PC-3 (cell line): ENCODE results near the gene DDX47. TPM values are rescaled to one million over a fixed set of nuclear protein-coding genes. Genes with fewer than 3 reads are reported as not detected.

Source experiments
- ATAC-seq: fragments of 200-7000 bp; cut with Tn5 transposase; 2 replicates; pipeline ENCODE4 v1.9.1; 2020; ENCODE audit warnings: mild to moderate bottlenecking, moderate library complexity
- BruUV-seq: library from RNA; stranded (reverse); fragments of 400-500 nt; replicated peaks from 2 replicates; lab custom pipeline; 2021; lab: Mats Ljungman, UMichigan
- CTCF ChIA-PET: fragments of 300-600 bp; sonication (Branson Sonifier 250); formaldehyde crosslinking; loops from one replicate; lab custom pipeline; 2022; ENCODE audit warnings: antibody characterized with exemption; lab: Charles Lee
- POLR2A ChIA-PET: fragments of 300-600 bp; sonication (Branson Sonifier 250); formaldehyde crosslinking; loops from one replicate; lab custom pipeline; 2022; ENCODE audit warnings: antibody characterized with exemption; ENCODE audit not compliant: unreplicated experiment; lab: Charles Lee
- DNase-seq: peaks from one replicate; pipeline ENCODE4 v3.0.0-alpha.2; 2015
- H2AFZ ChIP-seq: fragments of 300-600 bp; sonication (generic); 2 replicates; pipeline ENCODE4 v1.6.0; 2016; ENCODE audit warnings: antibody characterized with exemption, low read length
- H3F3A ChIP-seq: fragments of 300-600 bp; sonication (generic); one replicate; pipeline ENCODE4 v1.6.0; 2017; ENCODE audit warnings: antibody characterized with exemption, low read length, control low read depth, mild to moderate bottlenecking; ENCODE audit not compliant: unreplicated experiment
- H3K27ac ChIP-seq: fragments of 300-600 bp; sonication (generic); 2 replicates; pipeline ENCODE4 v1.5.1; 2016; ENCODE audit warnings: mild to moderate bottlenecking, low read length
- H3K27me3 ChIP-seq: fragments of 300-600 bp; sonication (generic); 2 replicates; pipeline ENCODE4 v1.6.1; 2016; ENCODE audit warnings: low read length, mixed read lengths
- H3K36me3 ChIP-seq: fragments of 300-600 bp; sonication (generic); 2 replicates; pipeline ENCODE4 v1.6.1; 2016; ENCODE audit warnings: low read depth, mixed run types, low read length, mixed read lengths
- H3K4me1 ChIP-seq: fragments of 300-600 bp; sonication (generic); 2 replicates; pipeline ENCODE4 v1.5.1; 2016; ENCODE audit warnings: low read length; ENCODE audit not compliant: insufficient read depth
- H3K4me2 ChIP-seq: fragments of 300-600 bp; sonication (generic); 2 replicates; pipeline ENCODE4 v1.6.0; 2016; ENCODE audit warnings: low read length
- H3K4me3 ChIP-seq: fragments of 300-600 bp; sonication (generic); 2 replicates; pipeline ENCODE4 v1.5.1; 2016; ENCODE audit warnings: mild to moderate bottlenecking, low read length, mixed read lengths
- H3K79me2 ChIP-seq: fragments of 300-600 bp; sonication (generic); 2 replicates; pipeline ENCODE4 v1.6.1; 2017; ENCODE audit warnings: low read length, mixed read lengths
- H3K9ac ChIP-seq: fragments of 300-600 bp; sonication (generic); 2 replicates; pipeline ENCODE4 v1.6.0; 2016; ENCODE audit warnings: mild to moderate bottlenecking, low read length
- H3K9me2 ChIP-seq: fragments of 300-600 bp; sonication (generic); replicated peaks from 2 replicates; pipeline ENCODE4 v1.6.1; 2016; ENCODE audit warnings: mixed run types, low read length, mixed read lengths
- H3K9me3 ChIP-seq: fragments of 300-600 bp; sonication (generic); 2 replicates; pipeline ENCODE4 v1.6.1; 2016; ENCODE audit warnings: low read length, mixed read lengths
- H4K20me1 ChIP-seq: fragments of 300-600 bp; sonication (generic); 2 replicates; pipeline ENCODE4 v1.6.1; 2016; ENCODE audit warnings: low read length, mixed read lengths
- EZH2 ChIP-seq: fragments of 300-600 bp; sonication (generic); IDR thresholded peaks from one replicate; pipeline ENCODE4 v1.6.1; 2017; ENCODE audit warnings: antibody characterized with exemption, mild to moderate bottlenecking, low read length; ENCODE audit not compliant: unreplicated experiment
- EZH2phosphoT487 ChIP-seq: fragments of 300-600 bp; sonication (generic); IDR thresholded peaks from 2 replicates; pipeline ENCODE4 v1.6.1; 2018; ENCODE audit warnings: mild to moderate bottlenecking, antibody characterized with exemption, low read length, borderline replicate concordance
- intact Hi-C: fragments of 100-400 bp; cut with micrococcal nuclease; formaldehyde crosslinking; loops from 2 replicates; pipeline ENCODE4 v1.9.0; 2023
- total RNA-seq: library from RNA; depleted of rRNA; stranded (reverse); fragments of >200 nt; gene quantifications from 2 replicates; pipeline ENCODE4 v1.2.3, GENCODE V29; 2014
- TF ChIP-seq, protein P1 (sequence below): fragments of 300-600 bp; sonication (generic); conservative IDR thresholded peaks from 2 replicates; pipeline ENCODE4 v1.5.1; 2017; ENCODE audit warnings: antibody characterized with exemption, low read depth, mild to moderate bottlenecking, low read length

DDX47 gene
- total RNA-seq, 1 experiment from 2014 or later, result 58.9 TPM

DNA sequence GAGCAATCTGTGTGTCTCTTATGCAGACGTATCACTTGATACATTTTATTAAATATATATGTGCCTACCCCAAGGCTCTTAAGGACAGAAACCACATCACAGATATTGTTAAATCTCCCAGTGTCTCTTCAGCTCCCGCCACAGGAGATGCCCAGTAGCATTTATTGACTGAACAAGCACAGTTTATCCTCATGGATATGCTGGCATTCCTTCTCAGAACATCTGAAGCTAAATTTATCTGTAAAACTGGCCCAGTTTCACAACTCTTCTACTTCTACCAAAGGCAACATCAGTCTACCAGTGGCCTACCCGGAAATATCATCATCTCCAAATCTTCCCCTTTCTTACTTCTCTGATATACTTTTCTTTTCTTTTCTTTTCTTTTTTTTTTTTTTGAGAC lies 17.0 kb upstream of the DDX47 start:
- Histone ChIP-seq H3K4me1 (peaks cover 24% of the 10 kb centered on the region), H3K79me2 (no peaks in the 10 kb centered on the region), H3K4me3 (no peak overlapping the region), H3K9me3 (no peaks in the 10 kb centered on the region), H3K27me3 (no peaks in the 10 kb centered on the region), H2AFZ (no peak overlapping the region), H4K20me1 (no peaks in the 10 kb centered on the region), H3K9me2 (no peaks in the 10 kb centered on the region), H3F3A (no peaks in the 10 kb centered on the region), H3K9ac (no peak overlapping the region), H3K27ac (no peak overlapping the region), H3K4me2 (no peak overlapping the region), H3K36me3 (no peaks in the 10 kb centered on the region)
- ATAC-seq (no peak), DNase-seq (no peak)
- ChIA-PET CTCF (no interaction called here), POLR2A (no interaction called here)
- intact Hi-C loops, result no loop called here
- TF ChIP-seq EZH2 (no peak), EZH2phosphoT487 (no peak)
- TF ChIP-seq, protein P1, sequence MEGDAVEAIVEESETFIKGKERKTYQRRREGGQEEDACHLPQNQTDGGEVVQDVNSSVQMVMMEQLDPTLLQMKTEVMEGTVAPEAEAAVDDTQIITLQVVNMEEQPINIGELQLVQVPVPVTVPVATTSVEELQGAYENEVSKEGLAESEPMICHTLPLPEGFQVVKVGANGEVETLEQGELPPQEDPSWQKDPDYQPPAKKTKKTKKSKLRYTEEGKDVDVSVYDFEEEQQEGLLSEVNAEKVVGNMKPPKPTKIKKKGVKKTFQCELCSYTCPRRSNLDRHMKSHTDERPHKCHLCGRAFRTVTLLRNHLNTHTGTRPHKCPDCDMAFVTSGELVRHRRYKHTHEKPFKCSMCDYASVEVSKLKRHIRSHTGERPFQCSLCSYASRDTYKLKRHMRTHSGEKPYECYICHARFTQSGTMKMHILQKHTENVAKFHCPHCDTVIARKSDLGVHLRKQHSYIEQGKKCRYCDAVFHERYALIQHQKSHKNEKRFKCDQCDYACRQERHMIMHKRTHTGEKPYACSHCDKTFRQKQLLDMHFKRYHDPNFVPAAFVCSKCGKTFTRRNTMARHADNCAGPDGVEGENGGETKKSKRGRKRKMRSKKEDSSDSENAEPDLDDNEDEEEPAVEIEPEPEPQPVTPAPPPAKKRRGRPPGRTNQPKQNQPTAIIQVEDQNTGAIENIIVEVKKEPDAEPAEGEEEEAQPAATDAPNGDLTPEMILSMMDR, result no peak
- no TSS peak for BruUV-seq

DNA sequence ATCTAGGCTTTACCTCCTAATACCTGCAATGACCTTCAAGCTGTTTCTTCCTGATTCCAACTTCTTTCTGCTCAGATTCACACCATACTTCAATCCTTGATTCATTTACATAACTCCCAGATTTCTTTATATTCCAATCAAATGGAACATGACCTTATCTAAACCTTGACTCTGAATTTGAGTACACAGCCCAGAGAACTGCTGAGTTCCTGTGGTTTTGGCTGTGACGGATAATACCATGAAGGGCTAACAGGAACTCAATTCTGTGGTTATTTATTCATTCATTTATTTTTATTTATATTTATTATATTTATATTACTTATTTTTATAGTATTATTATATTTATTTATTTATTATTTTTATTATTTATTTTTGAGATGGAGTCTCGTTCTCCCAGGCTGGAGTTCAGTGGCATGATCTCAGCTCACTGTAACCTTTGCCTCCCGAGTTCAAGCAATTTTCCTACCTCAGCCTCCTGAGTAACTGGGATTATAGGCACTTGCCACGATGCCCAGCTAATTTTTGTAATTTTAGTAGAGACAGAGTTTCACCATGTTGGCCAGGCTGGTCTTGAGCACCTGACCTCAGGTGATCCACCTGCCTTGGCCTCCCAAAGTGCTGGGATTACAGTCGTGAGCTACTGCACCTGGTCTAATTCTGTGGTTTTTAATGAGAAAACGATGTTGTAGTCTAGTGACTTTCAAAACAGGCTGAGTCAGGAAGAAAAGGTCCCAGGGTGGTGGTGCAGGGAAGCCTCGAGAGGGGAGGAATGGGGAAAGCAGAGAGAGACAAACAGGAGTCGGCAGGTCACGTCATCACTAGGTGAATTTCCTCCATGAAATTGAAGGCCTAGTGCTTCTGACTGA lies 16.0 kb upstream of the DDX47 start:
- intact Hi-C loops, result no loop called here
- Histone ChIP-seq H3K9me3 (no peaks in the 10 kb centered on the region), H3K27ac (no peak overlapping the region), H3F3A (no peaks in the 10 kb centered on the region), H3K27me3 (no peaks in the 10 kb centered on the region), H2AFZ (no peak overlapping the region), H3K36me3 (no peaks in the 10 kb centered on the region), H4K20me1 (no peaks in the 10 kb centered on the region), H3K9ac (no peak overlapping the region), H3K4me2 (no peak overlapping the region), H3K9me2 (no peaks in the 10 kb centered on the region), H3K79me2 (no peaks in the 10 kb centered on the region), H3K4me1 (peaks cover 15% of the 10 kb centered on the region), H3K4me3 (no peak overlapping the region)
- ChIA-PET POLR2A (no interaction called here), CTCF (no interaction called here)
- no peak for ATAC-seq
- DNase-seq, result no peak
- TF ChIP-seq, protein P1, result no peak
- TF ChIP-seq EZH2phosphoT487, result no peak
- TF ChIP-seq EZH2, result no peak
- BruUV-seq, result no TSS peak

DNA sequence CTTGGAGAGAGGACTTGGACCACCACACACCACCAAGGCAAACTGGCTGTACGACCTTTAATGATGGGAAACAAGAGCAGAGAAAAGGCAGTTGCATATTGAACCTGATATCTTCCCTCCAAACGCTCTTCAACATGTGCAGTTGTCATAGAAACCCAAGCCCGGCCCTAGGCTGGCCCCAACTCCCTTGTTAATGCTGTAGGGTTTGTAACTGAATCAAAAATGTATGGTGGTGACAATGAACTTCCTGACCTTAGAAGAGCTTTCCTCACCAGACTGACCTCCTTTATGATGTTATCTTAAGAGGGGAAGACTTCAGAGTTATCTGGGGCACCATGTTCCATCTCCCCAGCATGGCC lies 15.4 kb upstream of the DDX47 start:
- H3F3A ChIP-seq, result no peaks in the 10 kb centered on the region
- H3K4me2 ChIP-seq, result no peak overlapping the region
- ChIA-PET CTCF (no interaction called here), POLR2A (no interaction called here)
- H3K27ac ChIP-seq, result no peak overlapping the region
- H3K4me1 ChIP-seq, result peaks cover 21% of the 10 kb centered on the region
- H3K27me3 ChIP-seq, result no peaks in the 10 kb centered on the region
- TF ChIP-seq EZH2phosphoT487 (no peak), EZH2 (no peak)
- TF ChIP-seq, protein P1, result no peak
- H3K79me2 ChIP-seq, result no peaks in the 10 kb centered on the region
- intact Hi-C loops, result no loop called here
- no peaks in the 10 kb centered on the region for H3K9me2 ChIP-seq
- no peak overlapping the region for H2AFZ ChIP-seq
- DNase-seq (no peak), ATAC-seq (no peak)
- H3K9ac ChIP-seq, result no peak overlapping the region
- H3K9me3 ChIP-seq, result no peaks in the 10 kb centered on the region
- no peaks in the 10 kb centered on the region for H4K20me1 ChIP-seq
- BruUV-seq, result no TSS peak
- H3K36me3 ChIP-seq, result no peaks in the 10 kb centered on the region
- H3K4me3 ChIP-seq, result no peak overlapping the region
